Mononuclear cell (primary cell): Measurements from ENCODE around the gene MN1. TPM values are rescaled to one million over a fixed set of nuclear protein-coding genes. Genes with fewer than 3 reads are reported as not detected.

Experiments
- H3K27me3 ChIP-seq: 2 replicates; pipeline ENCODE4 v1.6.0; 2011; ENCODE audit warnings: low read length, control low read depth; ENCODE audit not compliant: insufficient read depth
- H3K4me1 ChIP-seq: 2 replicates; pipeline ENCODE4 v1.5.1; 2011; ENCODE audit warnings: mild to moderate bottlenecking, low read length, control low read depth; ENCODE audit not compliant: insufficient read depth
- H3K4me3 ChIP-seq: 2 replicates; pipeline ENCODE4 v1.5.1; 2011; ENCODE audit warnings: mild to moderate bottlenecking, low read length, moderate library complexity
- H3K9me3 ChIP-seq: 2 replicates; pipeline ENCODE4 v1.5.1; 2011; ENCODE audit warnings: low read depth, mild to moderate bottlenecking, control low read depth, low read length
- total RNA-seq: library from RNA; depleted of rRNA; stranded (reverse); fragments of >200 nt; gene quantifications from one replicate; pipeline ENCODE4 v1.2.3, GENCODE V29; 2012

Gene MN1
- total RNA-seq, 1 donor = 4.5 TPM

- Histone ChIP-seq H3K9me3 (no peaks in the 10 kb centered on the region), H3K4me3 (no peak overlapping the region), H3K27me3 (no peaks in the 10 kb centered on the region), H3K4me1 (no peaks in the 10 kb centered on the region)
Measured at GRCh38 chr22:27809700-27810608, 8.4 kb upstream of the MN1 start.

GRCh38 chr22:27809226-27809603 lies 7.7 kb upstream of the MN1 start:
- Histone ChIP-seq H3K9me3 (no peaks in the 10 kb centered on the region), H3K27me3 (no peaks in the 10 kb centered on the region), H3K4me1 (no peaks in the 10 kb centered on the region), H3K4me3 (no peak overlapping the region)

GRCh38 chr22:27808451-27809225 lies 7.1 kb upstream of the MN1 start:
- no peaks in the 10 kb centered on the region for H3K27me3 ChIP-seq
- H3K4me1 ChIP-seq = no peaks in the 10 kb centered on the region
- H3K9me3 ChIP-seq = no peaks in the 10 kb centered on the region
- no peak overlapping the region for H3K4me3 ChIP-seq

GRCh38 chr22:27805841-27806240 lies 4.3 kb upstream of the MN1 start:
- no peak overlapping the region for H3K4me3 ChIP-seq
- peaks cover 8% of the 10 kb centered on the region for H3K4me1 ChIP-seq
- H3K9me3 ChIP-seq = no peaks in the 10 kb centered on the region
- peaks cover 14% of the 10 kb centered on the region for H3K27me3 ChIP-seq

- H3K27me3 ChIP-seq = peaks cover 19% of the 10 kb centered on the region
- H3K9me3 ChIP-seq = no peaks in the 10 kb centered on the region
- H3K4me1 ChIP-seq = peaks cover 8% of the 10 kb centered on the region
- no peak overlapping the region for H3K4me3 ChIP-seq
Measured at GRCh38 chr22:27804470-27805297, 3.1 kb upstream of the MN1 start.

- no peaks in the 10 kb centered on the region for H3K9me3 ChIP-seq
- no peak overlapping the region for H3K4me3 ChIP-seq
- peaks cover 19% of the 10 kb centered on the region for H3K27me3 ChIP-seq
- H3K4me1 ChIP-seq = peaks cover 8% of the 10 kb centered on the region
Measured at GRCh38 chr22:27803841-27804415, 2.4 kb upstream of the MN1 start.

GRCh38 chr22:27802346-27803073 lies 954 bp upstream of the MN1 start:
- H3K4me1 ChIP-seq = peaks cover 8% of the 10 kb centered on the region
- peak overlapping the region; percentile 46 for H3K4me3 ChIP-seq
- no peaks in the 10 kb centered on the region for H3K9me3 ChIP-seq
- H3K27me3 ChIP-seq = peaks cover 19% of the 10 kb centered on the region

- H3K27me3 ChIP-seq = peaks cover 19% of the 10 kb centered on the region
- peak overlapping the region; percentile 46 for H3K4me3 ChIP-seq
- no peaks in the 10 kb centered on the region for H3K9me3 ChIP-seq
- H3K4me1 ChIP-seq = peaks cover 8% of the 10 kb centered on the region
Measured at GRCh38 chr22:27801202-27801615, 347 bp downstream of the MN1 start.

- no peaks in the 10 kb centered on the region for H3K9me3 ChIP-seq
- H3K4me1 ChIP-seq = peaks cover 8% of the 10 kb centered on the region
- peaks cover 19% of the 10 kb centered on the region for H3K27me3 ChIP-seq
- peak overlapping the region; percentile 46 for H3K4me3 ChIP-seq
Measured at GRCh38 chr22:27800250-27801201, 1.0 kb downstream of the MN1 start.

- peaks cover 8% of the 10 kb centered on the region for H3K4me1 ChIP-seq
- H3K27me3 ChIP-seq = peaks cover 19% of the 10 kb centered on the region
- H3K4me3 ChIP-seq = no peak overlapping the region
- no peaks in the 10 kb centered on the region for H3K9me3 ChIP-seq
Measured at GRCh38 chr22:27799827-27800249, 1.7 kb downstream of the MN1 start.

GRCh38 chr22:27799015-27799826 lies 2.3 kb downstream of the MN1 start:
- Histone ChIP-seq H3K9me3 (no peaks in the 10 kb centered on the region), H3K4me1 (peaks cover 8% of the 10 kb centered on the region), H3K4me3 (no peak overlapping the region)

GRCh38 chr22:27798511-27799014 lies 3.0 kb downstream of the MN1 start:
- Histone ChIP-seq H3K4me3 (no peak overlapping the region), H3K9me3 (no peaks in the 10 kb centered on the region), H3K4me1 (peaks cover 8% of the 10 kb centered on the region), H3K27me3 (peaks cover 19% of the 10 kb centered on the region)

More at GRCh38 chr22:27799015-27799826, 2.3 kb downstream of the MN1 start:
- H3K27me3 ChIP-seq = peaks cover 19% of the 10 kb centered on the region
